Measurements from ENCODE around the gene ANK2.
"Not testable (repeated sequence)": the region's sequence is repeated elsewhere in the genome, so short reads cannot be mapped to it uniquely, and the experiment has no call there.

Gene ANK2

GRCh38 chr4:113154281-113154680 lies 104.8 kb downstream of the ANK2 start:
- no peak for DNase-seq

- no peak for DNase-seq
Observed at GRCh38 chr4:113157086-113157857, 107.8 kb downstream of the ANK2 start.

DNA sequence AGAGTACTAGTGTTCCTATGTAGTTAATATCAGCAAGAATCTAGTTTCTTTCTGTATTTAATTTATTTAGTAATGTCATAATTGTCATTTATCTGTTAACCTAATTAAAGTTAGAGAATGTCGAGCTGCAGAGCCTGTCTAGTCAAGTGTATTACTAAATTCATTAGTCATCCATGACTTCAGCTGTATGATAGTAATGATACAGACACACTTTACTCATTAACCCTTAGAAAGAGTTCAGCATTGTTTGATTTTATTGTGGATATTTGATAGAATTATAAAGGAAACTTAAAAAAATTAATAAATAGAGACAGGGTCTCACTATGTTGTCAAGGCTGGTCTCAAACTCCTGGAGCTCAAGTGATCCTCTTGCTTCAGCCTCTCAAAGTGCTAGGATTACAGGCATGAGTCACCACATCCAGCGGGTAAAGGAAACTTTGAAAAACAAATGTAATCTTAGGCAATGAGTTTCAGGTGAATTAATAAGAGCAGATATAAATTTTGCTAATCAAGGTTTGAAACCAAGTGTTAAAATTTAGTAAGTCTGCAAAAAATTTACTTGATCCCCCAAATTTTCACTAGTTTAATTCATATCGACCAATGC lies 110.6 kb downstream of the ANK2 start:
- no peak for DNase-seq

DNA sequence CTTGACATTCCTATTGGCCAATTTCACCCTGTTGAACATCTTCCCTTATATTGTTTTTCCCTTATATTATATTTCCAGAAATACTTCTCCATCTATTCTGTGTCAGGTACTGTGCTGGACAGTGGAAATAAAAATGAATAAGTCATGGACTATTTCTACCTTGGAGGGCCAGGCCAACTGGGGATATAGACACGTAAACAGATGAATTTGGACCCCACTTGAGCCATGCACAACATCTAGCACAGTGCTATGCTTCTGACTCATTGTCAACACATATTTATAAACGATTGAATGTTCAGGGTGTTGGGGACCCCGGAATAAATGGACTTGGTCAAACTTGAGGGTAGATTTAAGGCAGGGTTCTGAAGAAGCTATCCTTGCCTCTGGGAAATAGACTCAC lies 111.1 kb downstream of the ANK2 start:
- DNase-seq, result no peak

DNA sequence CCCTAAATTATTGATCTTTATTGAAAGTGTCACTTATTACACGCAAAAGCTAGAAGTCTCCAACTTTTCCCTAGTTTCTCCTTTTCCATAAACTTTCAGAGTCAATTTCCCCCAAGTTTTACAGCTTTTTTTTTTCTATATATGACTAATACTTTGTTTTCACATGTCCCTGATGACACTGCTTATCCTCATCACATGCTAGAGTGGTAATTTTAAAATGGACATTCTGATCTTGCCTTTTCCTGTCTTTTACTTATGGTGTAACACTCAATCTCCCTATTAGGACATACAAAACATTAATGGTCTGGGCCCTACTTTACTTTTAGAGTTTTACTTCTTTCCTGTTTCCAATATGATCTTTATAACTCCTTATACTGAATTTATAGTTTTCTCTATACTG lies 112.6 kb downstream of the ANK2 start:
- no peak for DNase-seq

DNA sequence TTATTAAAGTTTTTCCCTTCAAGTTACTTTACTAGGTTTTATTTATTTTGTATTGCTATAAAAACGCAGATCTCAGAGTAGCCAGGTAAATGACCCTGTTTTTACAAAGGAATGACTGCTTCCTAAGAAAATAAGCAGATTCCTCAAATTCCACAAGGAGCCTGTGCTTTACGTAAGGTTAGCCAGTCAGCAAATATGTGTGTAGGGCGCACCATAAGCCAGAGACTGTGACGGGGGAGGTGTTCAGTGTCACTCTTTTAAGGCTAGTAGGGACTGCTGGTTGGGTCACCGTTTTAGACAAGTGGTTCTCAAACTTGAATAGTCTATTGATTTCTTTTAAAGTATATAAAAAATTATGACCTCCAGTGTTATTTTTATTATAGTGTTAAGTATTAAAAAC lies 119.9 kb downstream of the ANK2 start:
- DNase-seq, result no peak

DNA sequence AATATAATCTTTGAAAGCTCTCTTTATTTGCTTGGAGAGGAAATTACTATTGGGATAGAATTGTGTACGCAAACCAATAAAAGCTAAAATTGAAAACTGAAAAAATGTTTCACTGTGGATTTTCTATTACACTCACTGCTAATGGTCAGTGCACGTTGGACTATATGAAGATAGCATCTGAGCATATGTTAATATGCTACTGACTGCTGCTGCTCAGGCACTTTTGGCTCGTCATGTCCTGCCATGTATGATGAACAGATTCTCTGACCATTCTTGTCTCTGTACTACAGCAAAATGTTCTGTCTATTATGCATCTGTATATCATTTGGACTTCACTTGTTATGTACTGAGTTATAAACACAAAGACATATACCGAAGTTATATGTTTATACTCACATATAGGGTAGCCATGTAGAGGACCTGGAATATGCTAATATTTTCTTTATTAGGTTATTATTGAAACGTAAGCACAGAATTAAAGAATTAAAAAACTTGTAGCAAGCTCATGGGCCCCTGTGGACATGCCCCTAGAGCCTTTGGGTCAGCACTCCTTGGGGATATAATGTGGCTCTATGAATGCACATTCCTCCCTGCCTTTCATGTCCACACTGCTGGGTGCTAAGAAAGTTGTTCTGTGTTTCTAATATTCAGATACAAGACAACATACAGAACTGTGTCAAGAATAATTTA lies 120.8 kb downstream of the ANK2 start:
- DNase-seq, result no peak

GRCh38 chr4:113170805-113171468 lies 121.5 kb downstream of the ANK2 start:
- peak; percentile 41 for DNase-seq

DNA sequence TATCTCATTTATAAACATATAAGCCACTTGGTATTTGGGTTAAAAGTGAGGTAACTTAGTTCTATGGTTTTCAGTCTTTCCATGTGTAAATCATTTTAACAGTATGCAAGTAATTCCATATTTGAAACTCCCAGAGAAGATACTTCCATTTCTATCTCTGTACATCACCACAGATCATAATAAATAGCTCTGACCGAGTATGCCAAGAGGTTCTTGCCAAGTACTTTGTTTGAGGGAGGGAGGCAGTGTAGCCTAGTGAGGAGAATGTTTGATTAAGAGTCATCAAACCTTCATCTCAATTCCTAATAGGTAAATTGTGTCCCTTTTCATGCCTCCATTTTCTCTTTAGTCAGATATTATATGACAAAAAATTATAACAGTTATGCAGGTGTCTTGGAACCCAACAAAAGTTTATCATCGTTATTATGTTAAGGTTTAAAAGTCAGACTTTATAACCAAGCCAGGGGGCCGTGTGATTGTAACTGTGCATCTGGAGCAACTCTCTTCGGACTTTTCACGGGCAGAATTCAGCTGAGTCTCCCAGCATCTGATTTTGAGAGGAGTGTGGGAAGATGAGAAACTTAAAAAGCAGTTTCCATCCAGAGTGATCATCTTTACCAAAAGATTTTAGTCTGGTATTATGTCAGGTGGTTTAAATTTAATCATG lies 123.8 kb downstream of the ANK2 start:
- no peak for DNase-seq

DNA sequence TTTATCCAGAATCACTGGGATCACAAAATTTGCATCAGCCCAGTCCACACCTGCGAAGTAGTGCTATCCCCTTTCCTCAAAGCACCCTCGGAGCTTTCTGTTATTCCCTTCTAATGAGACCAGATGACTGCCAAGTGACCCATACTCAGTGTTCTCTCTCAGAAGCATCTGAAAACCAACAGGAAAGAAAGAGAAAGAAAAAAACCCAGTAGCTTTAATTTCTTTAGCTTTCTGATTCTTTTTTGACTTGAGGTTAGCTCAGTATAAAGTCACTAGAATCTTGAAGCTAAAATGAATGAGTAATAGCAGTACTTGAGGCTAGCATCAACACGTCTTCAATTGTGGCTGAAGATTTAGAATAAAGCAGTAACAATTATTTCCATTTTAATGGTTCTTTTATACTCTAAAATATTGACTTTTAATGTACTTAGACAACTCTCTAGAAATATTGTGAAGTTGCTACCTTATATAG lies 124.4 kb downstream of the ANK2 start:
- DNase-seq, result no peak

GRCh38 chr4:113179091-113179490 lies 129.6 kb downstream of the ANK2 start:
- no peak for DNase-seq

GRCh38 chr4:113179996-113180395 lies 130.5 kb downstream of the ANK2 start:
- no peak for DNase-seq

DNA sequence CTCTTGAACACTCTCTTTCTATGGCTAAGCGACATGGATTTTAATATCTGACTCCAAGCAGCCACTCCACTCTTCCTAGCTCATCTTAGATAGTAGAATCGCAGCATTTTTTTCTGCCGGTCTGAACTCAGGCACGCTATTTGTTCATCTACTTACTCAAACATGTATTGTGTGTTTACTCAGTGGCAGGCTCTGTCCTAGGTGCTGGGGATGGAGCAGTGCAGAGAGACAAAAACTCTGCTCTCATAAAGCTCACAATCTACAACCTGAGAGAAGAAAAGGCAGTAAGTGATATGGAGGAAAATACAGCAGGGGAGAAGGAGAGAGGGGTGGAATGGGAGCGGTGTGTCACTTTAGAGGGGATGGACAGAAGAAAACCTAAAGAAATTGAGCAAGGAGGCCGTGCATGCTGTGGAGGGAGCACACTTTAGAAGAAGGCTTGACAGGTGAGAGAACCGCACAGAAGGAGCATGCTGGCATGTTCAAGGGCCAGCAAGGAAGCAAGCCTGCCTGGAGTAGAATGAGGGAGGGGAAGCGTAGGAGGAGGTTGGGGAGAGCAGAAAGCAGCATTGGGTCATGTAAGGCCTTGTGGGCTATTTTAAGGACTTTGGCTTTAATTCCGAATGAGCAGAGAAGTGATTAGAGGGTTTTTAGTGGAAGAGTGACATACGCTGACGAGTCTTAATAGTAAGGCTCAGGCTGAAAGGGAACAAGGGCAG lies 132.0 kb downstream of the ANK2 start:
- DNase-seq, result no peak

GRCh38 chr4:113183032-113183605 lies 133.7 kb downstream of the ANK2 start:
- DNase-seq, result no peak

DNA sequence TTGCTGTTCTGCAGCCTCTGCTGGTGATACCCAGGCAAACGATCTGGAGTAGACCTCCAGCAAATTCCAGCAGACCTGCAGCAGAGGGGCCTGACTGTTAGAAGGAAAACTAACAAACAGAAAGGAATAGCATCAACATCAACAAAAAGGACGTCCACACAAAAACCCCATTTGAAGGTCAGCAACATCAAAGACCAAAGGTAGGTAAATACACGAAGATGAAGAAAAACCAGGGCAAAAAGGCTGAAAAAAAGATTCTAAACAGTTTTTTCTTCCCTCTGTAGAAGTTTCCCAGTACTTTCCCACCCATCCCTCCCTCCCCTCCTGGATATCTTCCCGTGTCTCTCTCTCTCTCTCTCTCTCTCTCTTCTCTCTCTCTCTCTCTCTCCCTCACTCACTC lies 136.8 kb downstream of the ANK2 start:
- DNase-seq, result not testable (repeated sequence)

GRCh38 chr4:113186913-113187312 lies 137.5 kb downstream of the ANK2 start:
- no peak for DNase-seq

GRCh38 chr4:113187358-113187757 lies 137.9 kb downstream of the ANK2 start:
- no peak for DNase-seq

DNA sequence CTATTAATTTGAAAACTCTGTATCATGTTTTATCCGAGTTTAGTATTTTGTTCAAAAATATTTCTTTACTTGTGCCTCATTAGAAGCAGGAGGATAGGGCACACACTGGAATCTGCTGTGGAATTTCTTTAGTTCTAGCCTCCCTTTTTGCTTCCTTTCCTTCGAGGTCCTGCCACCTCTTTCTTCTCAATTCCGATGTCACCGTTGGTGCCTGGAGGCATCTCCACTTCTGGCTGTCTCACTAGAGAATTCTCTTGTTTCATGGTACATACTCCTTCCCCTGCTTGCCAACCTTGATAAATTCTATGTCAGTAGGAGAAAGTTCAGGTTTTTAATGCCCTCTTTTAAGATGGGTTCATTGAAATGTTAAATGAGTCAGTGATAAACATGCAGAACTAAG lies 140.1 kb downstream of the ANK2 start:
- no peak for DNase-seq

GRCh38 chr4:113209153-113209552 lies 159.7 kb downstream of the ANK2 start:
- no peak for DNase-seq

DNA sequence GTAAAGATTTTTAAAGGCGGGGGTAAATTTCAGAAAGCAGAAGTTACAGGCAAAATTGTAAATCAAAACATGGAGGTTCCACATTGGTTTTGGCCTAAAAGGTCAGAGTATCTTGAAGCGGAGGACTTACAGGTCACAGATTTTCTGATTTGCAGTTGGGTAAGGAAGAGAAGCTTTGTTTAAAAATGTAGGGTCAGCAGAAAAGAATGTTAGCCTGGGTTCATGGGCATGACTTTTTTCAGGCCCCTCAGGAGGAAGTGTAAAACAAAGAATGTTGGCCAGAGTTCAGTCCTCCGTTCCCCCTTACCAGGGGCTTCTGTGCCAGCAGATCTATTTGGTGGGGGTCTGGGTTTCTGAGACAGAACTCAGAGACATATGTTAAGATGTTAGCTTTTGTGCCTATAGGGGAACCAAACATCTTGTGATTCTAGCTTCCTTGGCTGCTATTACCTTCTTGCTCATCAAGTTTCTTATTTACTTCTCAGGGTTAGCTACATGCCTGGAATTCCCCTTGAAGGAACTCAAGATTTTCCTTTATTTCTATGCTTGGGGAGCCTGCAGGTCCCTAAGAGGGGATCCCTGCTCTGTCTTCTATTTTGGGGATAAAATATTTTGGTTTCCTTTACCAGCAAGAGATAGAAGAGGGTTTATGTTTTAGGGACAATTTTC lies 160.3 kb downstream of the ANK2 start:
- DNase-seq, result no peak

GRCh38 chr4:113212613-113213012 lies 163.2 kb downstream of the ANK2 start:
- peak; percentile 44 for DNase-seq

Data from eye (tissue), 1 donor.